Hair follicle dermal papilla cell (primary cell): ENCODE data around the gene ATOH1. TPM values are rescaled to one million over a fixed set of nuclear protein-coding genes. Genes with fewer than 3 reads are reported as not detected.

Source experiments
- small RNA-seq: library from RNA; depleted of rRNA; stranded (forward); fragments of <200 nt; gene quantifications from one replicate; pipeline ENCODE3, GENCODE V24; 2012
- total RNA-seq: library from RNA; depleted of rRNA; stranded (reverse); fragments of >200 nt; gene quantifications from 2 replicates; pipeline ENCODE4 v1.2.3, GENCODE V29; 2012

The ATOH1 gene, protein sequence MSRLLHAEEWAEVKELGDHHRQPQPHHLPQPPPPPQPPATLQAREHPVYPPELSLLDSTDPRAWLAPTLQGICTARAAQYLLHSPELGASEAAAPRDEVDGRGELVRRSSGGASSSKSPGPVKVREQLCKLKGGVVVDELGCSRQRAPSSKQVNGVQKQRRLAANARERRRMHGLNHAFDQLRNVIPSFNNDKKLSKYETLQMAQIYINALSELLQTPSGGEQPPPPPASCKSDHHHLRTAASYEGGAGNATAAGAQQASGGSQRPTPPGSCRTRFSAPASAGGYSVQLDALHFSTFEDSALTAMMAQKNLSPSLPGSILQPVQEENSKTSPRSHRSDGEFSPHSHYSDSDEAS
- total RNA-seq = not detected in 2 replicates

DNA sequence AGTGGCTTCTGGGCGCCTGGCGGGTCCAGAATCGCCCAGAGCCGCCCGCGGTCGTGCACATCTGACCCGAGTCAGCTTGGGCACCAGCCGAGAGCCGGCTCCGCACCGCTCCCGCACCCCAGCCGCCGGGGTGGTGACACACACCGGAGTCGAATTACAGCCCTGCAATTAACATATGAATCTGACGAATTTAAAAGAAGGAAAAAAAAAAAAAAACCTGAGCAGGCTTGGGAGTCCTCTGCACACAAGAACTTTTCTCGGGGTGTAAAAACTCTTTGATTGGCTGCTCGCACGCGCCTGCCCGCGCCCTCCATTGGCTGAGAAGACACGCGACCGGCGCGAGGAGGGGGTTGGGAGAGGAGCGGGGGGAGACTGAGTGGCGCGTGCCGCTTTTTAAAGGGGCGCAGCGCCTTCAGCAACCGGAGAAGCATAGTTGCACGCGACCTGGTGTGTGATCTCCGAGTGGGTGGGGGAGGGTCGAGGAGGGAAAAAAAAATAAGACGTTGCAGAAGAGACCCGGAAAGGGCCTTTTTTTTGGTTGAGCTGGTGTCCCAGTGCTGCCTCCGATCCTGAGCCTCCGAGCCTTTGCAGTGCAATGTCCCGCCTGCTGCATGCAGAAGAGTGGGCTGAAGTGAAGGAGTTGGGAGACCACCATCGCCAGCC lies at the start of gene ATOH1:
TSS of gene ATOH1 (plus strand) at position 422 of the 663 bp plus-strand sequence. CDS start at position 596, 174 bp downstream.

Small RNAs within 50 kb of the gene (small RNA-seq; reads per million reads assigned to genes)
- not detected for gene RNA5SP164
